HepG2 (cell line): Measurements from ENCODE around the gene CES2. TPM values are rescaled to one million over a fixed set of nuclear protein-coding genes. Genes with fewer than 3 reads are reported as not detected.

ENCODE experiments used
- ATAC-seq: fragments of 200-7000 bp; cut with Tn5 transposase; 3 replicates; pipeline ENCODE4 v1.9.1; 2020; ENCODE audit warnings: mild to moderate bottlenecking, moderate library complexity
- BruUV-seq: library from RNA; stranded (reverse); fragments of 400-500 nt; replicated peaks from 2 replicates; lab custom pipeline; 2021; lab: Mats Ljungman, UMichigan
- CTCF ChIA-PET: fragments of 300-600 bp; formaldehyde crosslinking; extraction: SDS; loops from one replicate; lab custom pipeline; 2021; ENCODE audit warnings: low total read pairs, inconsistent platforms, low intra/inter-chr PET ratio; lab: Yijun Ruan, JAX
- POLR2A ChIA-PET: fragments of 350-600 bp; sonication (Branson Sonifier 250); formaldehyde crosslinking; loops from one replicate; lab custom pipeline; 2020; ENCODE audit warnings: antibody characterized with exemption, inconsistent platforms; lab: Yijun Ruan, JAX
- DNase-seq: peaks from one replicate; pipeline ENCODE4 v3.0.0-alpha.2; 2015; ENCODE audit warnings: low spot score
- FAIRE-seq: peaks from 3 replicates; lab custom pipeline; 2011; peaks lifted over from hg19 to GRCh38; lab: Jason Lieb, UNC
- H2AFZ ChIP-seq: one replicate; pipeline ENCODE4 v1.6.1; 2011; ENCODE audit warnings: low read length, inconsistent platforms
- H3K27ac ChIP-seq: fragments of 300-600 bp; 3 replicates; pipeline ENCODE4 v1.8.0; 2011; ENCODE audit warnings: mixed run types, mild to moderate bottlenecking, mixed read lengths, low read length, inconsistent platforms; ENCODE audit not compliant: insufficient read depth; ENCODE audit errors: extremely low read length
- H3K27me3 ChIP-seq, 2 experiments: fragments of 200-600 bp in 1 of 2; 2 replicates in 1 of 2; 3 replicates in 1 of 2; pipeline versions ENCODE4 v1.6.0 to v1.8.0; 2011; ENCODE audit warnings: low read length in 2 of 2, mild to moderate bottlenecking in 2 of 2, moderate library complexity in 2 of 2, inconsistent platforms in 1 of 2; ENCODE audit not compliant: insufficient read depth in 2 of 2, control insufficient read depth in 1 of 2
- H3K36me3 ChIP-seq, 2 experiments: fragments of 200-600 bp in 1 of 2; replicated peaks in 1 of 2; 2 replicates in 1 of 2; 3 replicates in 1 of 2; pipeline versions ENCODE4 v1.5.1 to v1.8.0; 2011; ENCODE audit warnings: low read length in 2 of 2, inconsistent platforms in 1 of 2; ENCODE audit not compliant: insufficient read depth in 2 of 2, control insufficient read depth in 1 of 2
- H3K4me1 ChIP-seq: 2 replicates; pipeline ENCODE4 v1.5.1; 2012; ENCODE audit warnings: low read length, inconsistent platforms; ENCODE audit not compliant: insufficient read depth
- H3K4me2 ChIP-seq: 2 replicates; pipeline ENCODE4 v1.6.0; 2011; ENCODE audit warnings: low read depth, low read length, inconsistent platforms
- H3K4me3 ChIP-seq, 3 experiments: fragments of 200-600 bp in 1 of 3; sonication (generic), shearing (Covaris generic) in 1 of 3; replicated peaks in 1 of 3; 2 replicates each; pipeline ENCODE4 v1.5.1; 2011 to 2016; ENCODE audit warnings: low read length in 3 of 3, inconsistent platforms in 2 of 3, low read depth in 2 of 3, mild to moderate bottlenecking in 2 of 3, control low read depth in 1 of 3, mixed read lengths in 1 of 3; ENCODE audit not compliant: insufficient read depth in 1 of 3
- H3K79me2 ChIP-seq: one replicate; pipeline ENCODE4 v1.6.1; 2011; ENCODE audit warnings: low read length, inconsistent platforms; ENCODE audit not compliant: insufficient read depth
- H3K9ac ChIP-seq: 2 replicates; pipeline ENCODE4 v1.6.0; 2011; ENCODE audit warnings: mild to moderate bottlenecking, low read depth, low read length, inconsistent platforms; ENCODE audit not compliant: insufficient read depth
- H3K9me3 ChIP-seq: 2 replicates; pipeline ENCODE4 v1.5.1; 2012; ENCODE audit warnings: mild to moderate bottlenecking, low read length
- H4K20me1 ChIP-seq: 2 replicates; pipeline ENCODE4 v1.6.0; 2011; ENCODE audit warnings: inconsistent platforms, mild to moderate bottlenecking, low read length, moderate library complexity; ENCODE audit not compliant: insufficient read depth
- ARNTL ChIP-seq: sonication (generic); formaldehyde crosslinking; IDR thresholded peaks from 2 replicates; pipeline ENCODE4 v1.4.0; 2020; ENCODE audit warnings: mild to moderate bottlenecking, missing genetic modification reagents
- CEBPB ChIP-seq: IDR thresholded peaks from 2 replicates; pipeline ENCODE4 v1.6.1; 2011; ENCODE audit warnings: low read depth, low read length, improper control_type of control experiment, borderline replicate concordance
- DR1 ChIP-seq: sonication (generic); formaldehyde crosslinking; IDR thresholded peaks from 2 replicates; pipeline ENCODE4 v1.8.0; 2021; ENCODE audit warnings: mild to moderate bottlenecking, missing genetic modification reagents, inconsistent platforms
- ETV5 ChIP-seq: IDR thresholded peaks from 2 replicates; pipeline ENCODE4 v1.6.1; 2018; ENCODE audit warnings: missing biosample characterization, missing genetic modification reagents, inconsistent platforms, borderline replicate concordance
- EZH2 ChIP-seq: conservative IDR thresholded peaks from 2 replicates; pipeline ENCODE4 v1.6.1; 2012; ENCODE audit warnings: mild to moderate bottlenecking, low read depth, low read length, moderate library complexity
- HOXA5 ChIP-seq: sonication (generic); formaldehyde crosslinking; IDR thresholded peaks from 2 replicates; pipeline ENCODE4 v1.4.0; 2020; ENCODE audit warnings: missing genetic modification reagents
- ZNF687 ChIP-seq: sonication (generic); formaldehyde crosslinking; IDR thresholded peaks from 2 replicates; pipeline ENCODE4 v1.5.1; 2020; ENCODE audit warnings: mild to moderate bottlenecking, missing genetic modification reagents, moderate library complexity
- ZNF710 ChIP-seq: sonication (generic); formaldehyde crosslinking; IDR thresholded peaks from 2 replicates; pipeline ENCODE4 v1.5.0; 2020; ENCODE audit warnings: mild to moderate bottlenecking, missing genetic modification reagents, borderline replicate concordance
- ZNF776 ChIP-seq: sonication (generic); formaldehyde crosslinking; IDR thresholded peaks from 2 replicates; pipeline ENCODE4 v1.4.0; 2020; ENCODE audit warnings: mild to moderate bottlenecking, missing genetic modification reagents
- ZSCAN20 ChIP-seq: sonication (generic); formaldehyde crosslinking; IDR thresholded peaks from 2 replicates; pipeline ENCODE4 v1.4.0; 2020; ENCODE audit warnings: missing genetic modification reagents, mild to moderate bottlenecking, borderline replicate concordance
- ZSCAN29 ChIP-seq: sonication (generic); formaldehyde crosslinking; conservative IDR thresholded peaks from 2 replicates; pipeline ENCODE4 v1.4.0; 2020; ENCODE audit warnings: mild to moderate bottlenecking, missing genetic modification reagents
- WGBS: methylation state at CpG from one replicate; pipeline ENCODE4 v1.1.6; 2017; ENCODE audit warnings: low lambda C conversion rate; 5-methylcytosine and 5-hydroxymethylcytosine counted together
- in situ Hi-C: cut with HindIII; loops from 2 replicates; pipeline ENCODE4 v1.10.0; 2017; ENCODE audit warnings: low pct_unique_long_range_greater_than_20kb; ENCODE audit not compliant: extremely low pct_ligation_motif_present
- intact Hi-C: fragments of 100-400 bp; cut with micrococcal nuclease; formaldehyde crosslinking; loops from one replicate; pipeline ENCODE4 v1.10.0; 2022; ENCODE audit not compliant: unreplicated experiment
- polyA plus RNA-seq, 8 experiments: library from polyadenylated mRNA; depleted of rRNA in 3 of 8; stranded (reverse) in 7 of 8; unstranded in 1 of 8; fragments of >200 nt; fragmentation: Illumina TruSeq in 4 of 8; extraction: Trizol in 4 of 8; gene quantifications; 2 replicates each; pipeline versions ENCODE4 v1.2.1 to v1.2.3, GENCODE V29; 2011 to 2016; ENCODE audit warnings: low read depth in 4 of 8, missing spikeins in 1 of 8, mixed read lengths in 1 of 8; ENCODE audit not compliant: insufficient read depth in 1 of 8
- total RNA-seq, 5 experiments: library from RNA; depleted of rRNA; stranded (reverse); fragments of >200 nt; fragmentation: Illumina TruSeq; extraction: Trizol; gene quantifications; 2 replicates each; pipeline ENCODE4 v1.2.3, GENCODE V29; 2016; ENCODE audit warnings: low read depth in 1 of 5

The CES2 gene
- total and polyA plus RNA-seq, 2 of the 13 experiments (the other 11 are each of a cell fraction or from before 2014, with no cell fraction given): 50.6 to 63.8 TPM

- no peak for TF ChIP-seq DR1 (CRISPR knock-in tag)
- TF ChIP-seq ZSCAN20: 0 out of 2 replicates have a peak, but pooled peaks have one; percentile 76
- peak; percentile 66 for TF ChIP-seq ZNF687 (CRISPR knock-in tag)
- TF ChIP-seq CEBPB: no peak
- no peak for TF ChIP-seq ARNTL (CRISPR knock-in tag)
- TF ChIP-seq, all 625 proteins: peak for 78
These were observed 10.6 kb upstream of the CES2 start (continued) for GRCh38 chr16:66924527-66925321.

DNA sequence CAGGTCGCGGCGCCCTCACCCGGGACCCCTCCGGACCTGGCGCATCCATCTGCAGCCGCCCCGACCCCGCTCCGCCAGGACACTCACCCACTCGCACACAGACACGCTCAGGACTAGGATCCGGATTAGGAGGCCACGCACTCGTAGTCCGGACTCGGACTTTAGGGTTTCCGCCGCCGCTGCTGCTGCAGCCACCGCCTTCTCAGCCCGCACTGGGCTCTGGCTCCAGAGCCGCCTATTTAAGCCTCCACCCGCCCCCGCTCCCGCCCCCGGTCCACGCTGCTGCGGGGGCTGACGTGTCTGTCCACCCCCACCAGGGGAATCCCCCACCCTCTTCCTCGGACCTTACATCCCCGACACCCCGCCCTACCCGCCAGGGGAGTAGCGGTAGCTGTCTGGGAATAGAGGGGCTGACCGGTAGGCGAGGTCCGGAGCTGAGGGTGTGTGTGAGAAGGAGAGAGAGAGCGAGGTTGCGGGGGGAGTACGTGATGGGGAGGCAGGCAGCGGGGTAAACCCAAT lies 9.9 kb upstream of the CES2 start, which contains the start of gene RRAD:
TSS of gene RRAD (minus strand) at position 214 of the 519 bp plus-strand sequence. CDS start 356 bp downstream, outside the sequence.
- H3K4me3 ChIP-seq: peak within 1 kb of the TSS; percentile 40 to 73 (median 56); a peak in 5 of 6 replicates
- BruUV-seq: no TSS peak
- WGBS: 9% methylated on average over 32 of the region's 42 CpGs
- no peak for DNase-seq
- H3K27ac ChIP-seq: no peak within 1 kb of the TSS
- no peak within 1 kb of the TSS for H2AFZ ChIP-seq
- no peaks in the 10 kb centered on the region for H3K79me2 ChIP-seq
- no peaks in the 10 kb centered on the region for H3K9me3 ChIP-seq
- ATAC-seq: peak; percentile 23
- no peaks in the 10 kb centered on the region for H4K20me1 ChIP-seq
- in situ Hi-C loops (no loop called here), intact Hi-C loops (no loop called here)
- peak within 1 kb of the TSS; percentile 77 for H3K4me2 ChIP-seq
- FAIRE-seq: no peak
- ChIA-PET POLR2A (interaction anchor here (0.8 to 3.8 kb wide), 3 partner anchors 9 to 25 kb away, joined by 4 to 23 read pairs (median 16); partner anchors contain the start of gene CIAO2B), CTCF (interaction anchor here (2.6 kb wide), 1 partner anchor 29 kb away, joined by 37 read pairs; no protein-coding TSS in a partner anchor)
- peaks cover 42% of the 10 kb centered on the region for H3K4me1 ChIP-seq
- H3K27me3 ChIP-seq: peaks cover 5 to 22% of the 10 kb centered on the region in 2 experiments; a peak in 4 of 5 replicates
- H3K36me3 ChIP-seq: no peaks in the 10 kb centered on the region
- H3K9ac ChIP-seq: no peak within 1 kb of the TSS; the same call in 1 of the 2 replicates
- TF ChIP-seq ZNF710 (CRISPR knock-in tag): peak; percentile 45; the same call in 1 of the 2 replicates
- no peak for TF ChIP-seq ETV5 (CRISPR knock-in tag)
- peak; percentile 89; the same call in 1 of the 2 replicates for TF ChIP-seq EZH2
- TF ChIP-seq ZSCAN29: peak; percentile 64; the same call in 1 of the 2 replicates
- TF ChIP-seq ZNF776 (CRISPR knock-in tag): 0 out of 2 replicates have a peak, but pooled peaks have one; percentile 10
- no peak for TF ChIP-seq HOXA5 (CRISPR knock-in tag)
